HG03342 (cell line): Measurements from ENCODE around the gene AP2A2.
"Not testable (repeated sequence)": the region's sequence is repeated elsewhere in the genome, so short reads cannot be mapped to it uniquely, and the experiment has no call there.

ENCODE experiments used
- ATAC-seq: cut with Tn5 transposase; IDR thresholded peaks from one replicate; pipeline ENCODE4 v1.9.1; 2021; ENCODE audit warnings: mild to moderate bottlenecking, moderate library complexity; ENCODE audit not compliant: unreplicated experiment

Gene AP2A2

GRCh38 chr11:953512-953911 lies 27.8 kb downstream of the AP2A2 start:
- no peak for ATAC-seq

GRCh38 chr11:954392-955153 lies 28.9 kb downstream of the AP2A2 start:
- no peak for ATAC-seq

- no peak for ATAC-seq
These were observed 29.7 kb downstream of the AP2A2 start for GRCh38 chr11:955154-956063.

- no peak for ATAC-seq
These were observed 31.7 kb downstream of the AP2A2 start for GRCh38 chr11:957212-957920.

- no peak for ATAC-seq
These were observed 32.4 kb downstream of the AP2A2 start for GRCh38 chr11:958101-958500.

GRCh38 chr11:959027-959426 lies 33.4 kb downstream of the AP2A2 start:
- no peak for ATAC-seq

GRCh38 chr11:959608-960007 lies 33.9 kb downstream of the AP2A2 start:
- ATAC-seq: no peak

GRCh38 chr11:961310-961920 lies 35.7 kb downstream of the AP2A2 start:
- ATAC-seq: not testable (repeated sequence)

GRCh38 chr11:961921-962320 lies 36.3 kb downstream of the AP2A2 start:
- ATAC-seq: no peak

- ATAC-seq: no peak
These were observed 37.0 kb downstream of the AP2A2 start for GRCh38 chr11:962688-963087.

- no peak for ATAC-seq
These were observed 38.2 kb downstream of the AP2A2 start for GRCh38 chr11:963852-964251.

GRCh38 chr11:965206-965775 lies 39.6 kb downstream of the AP2A2 start:
- ATAC-seq: no peak

- no peak for ATAC-seq
These were observed 42.5 kb downstream of the AP2A2 start for GRCh38 chr11:967995-968751.

GRCh38 chr11:968822-969221 lies 43.2 kb downstream of the AP2A2 start:
- no peak for ATAC-seq

GRCh38 chr11:969651-970205 lies 44.1 kb downstream of the AP2A2 start:
- no peak for ATAC-seq

GRCh38 chr11:970319-970871 lies 44.7 kb downstream of the AP2A2 start:
- no peak for ATAC-seq

- no peak for ATAC-seq
These were observed 45.5 kb downstream of the AP2A2 start for GRCh38 chr11:971092-971690.

GRCh38 chr11:971731-972365 lies 46.2 kb downstream of the AP2A2 start:
- ATAC-seq: no peak
